HG03521 (cell line): ENCODE data around the gene PHC2.

Source experiments
- ATAC-seq: cut with Tn5 transposase; IDR thresholded peaks from one replicate; pipeline ENCODE4 v1.9.1; 2021; ENCODE audit warnings: mild to moderate bottlenecking, moderate library complexity; ENCODE audit not compliant: unreplicated experiment

PHC2 gene

DNA sequence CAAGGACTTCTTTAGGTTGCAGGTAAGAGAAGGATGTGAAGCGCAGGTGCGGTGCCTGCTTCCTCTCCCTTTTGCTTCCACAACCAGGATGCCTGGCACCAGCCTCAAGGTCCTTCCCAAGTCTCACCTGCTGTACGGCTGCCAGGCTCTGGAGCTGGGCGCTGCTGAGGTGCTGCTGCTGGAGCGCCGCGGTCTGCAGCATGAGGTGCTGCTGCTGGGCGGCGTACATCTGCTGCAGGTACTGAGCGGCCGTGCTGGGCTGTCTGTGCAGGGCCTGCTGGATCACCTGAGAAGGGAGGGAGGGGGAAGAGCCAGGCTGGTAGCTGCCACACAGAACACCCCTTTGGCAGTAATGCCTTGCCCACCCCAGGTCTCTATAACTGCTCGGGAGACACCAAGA, 58.7 kb downstream of the PHC2 start:
- no peak for ATAC-seq

DNA sequence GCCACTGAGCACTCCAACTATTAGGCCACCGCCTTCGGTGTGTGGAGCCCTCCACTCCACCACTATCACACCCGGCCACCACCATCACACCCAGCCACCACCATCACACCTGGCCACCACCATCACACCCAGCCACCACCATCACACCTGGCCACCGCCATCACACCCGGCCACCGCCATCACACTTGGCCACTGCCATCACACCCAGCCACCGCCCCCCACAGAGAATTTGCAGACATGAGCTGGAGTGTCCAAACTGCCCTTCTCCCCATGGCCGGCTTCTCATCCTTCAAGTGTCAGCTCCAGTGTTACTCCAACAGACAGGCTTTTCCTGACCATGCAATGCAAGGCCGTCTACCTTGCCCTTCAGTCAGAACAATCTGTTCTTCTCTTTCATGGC, 59.6 kb downstream of the PHC2 start:
- ATAC-seq: no peak

DNA sequence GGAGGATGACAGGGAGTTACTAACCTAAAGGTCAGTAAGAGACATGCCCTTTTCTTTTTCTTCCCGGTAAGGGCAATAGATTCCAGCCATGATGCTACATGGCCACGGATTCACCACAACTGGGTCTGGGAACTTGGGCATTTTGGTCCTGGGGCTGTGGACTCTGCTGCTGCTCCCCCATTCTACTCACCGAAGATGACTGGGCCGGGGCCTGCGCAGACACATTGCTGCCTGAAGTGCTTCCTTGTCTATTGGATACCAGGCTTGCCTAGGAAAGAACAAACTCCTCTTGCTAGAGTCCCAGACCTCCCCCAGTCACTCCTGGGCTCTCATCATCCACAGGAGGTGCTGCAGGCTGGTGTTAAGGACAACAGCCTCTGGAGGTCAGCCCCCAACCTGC, 60.1 kb downstream of the PHC2 start:
- no peak for ATAC-seq

DNA sequence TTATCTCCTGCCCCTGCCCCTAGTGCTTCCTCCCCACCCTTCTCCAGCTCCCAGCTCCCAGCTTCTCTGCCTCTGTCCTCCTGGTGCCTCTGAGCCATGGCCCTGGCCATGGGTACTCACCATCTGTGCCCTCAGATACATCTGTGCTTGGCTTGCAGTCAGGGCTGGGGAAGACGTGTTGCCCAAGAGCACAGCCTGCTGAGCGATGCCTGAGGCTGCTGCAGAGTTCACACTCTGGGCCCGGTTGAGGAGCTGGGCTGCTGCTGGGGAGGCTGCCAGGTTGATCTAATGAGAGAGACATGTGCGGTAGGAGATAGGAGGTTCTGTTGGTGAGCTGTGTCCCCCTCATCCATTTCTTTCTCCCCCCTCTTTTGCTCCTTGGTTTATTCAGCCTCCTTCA, 60.6 kb downstream of the PHC2 start:
- no peak for ATAC-seq

DNA sequence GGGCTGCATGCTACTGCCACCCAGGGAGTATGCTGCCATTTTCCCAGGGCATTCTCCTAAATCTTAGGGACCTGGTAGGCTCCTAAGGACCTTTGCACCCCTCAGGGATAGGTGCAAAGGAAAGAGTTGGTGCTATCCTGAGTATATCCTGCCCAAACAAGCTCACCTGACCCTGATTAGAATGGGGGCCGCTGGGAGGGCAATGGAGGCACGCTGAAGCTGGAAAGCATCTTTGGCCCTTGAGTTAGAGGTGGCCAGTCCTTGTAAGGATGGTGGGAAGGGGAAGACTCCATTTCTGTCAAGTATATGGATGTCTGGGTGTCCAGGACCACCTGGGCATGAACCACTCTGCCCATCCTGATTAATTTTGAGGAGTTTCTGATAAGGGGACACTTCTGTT, 61.1 kb downstream of the PHC2 start:
- no peak for ATAC-seq

DNA sequence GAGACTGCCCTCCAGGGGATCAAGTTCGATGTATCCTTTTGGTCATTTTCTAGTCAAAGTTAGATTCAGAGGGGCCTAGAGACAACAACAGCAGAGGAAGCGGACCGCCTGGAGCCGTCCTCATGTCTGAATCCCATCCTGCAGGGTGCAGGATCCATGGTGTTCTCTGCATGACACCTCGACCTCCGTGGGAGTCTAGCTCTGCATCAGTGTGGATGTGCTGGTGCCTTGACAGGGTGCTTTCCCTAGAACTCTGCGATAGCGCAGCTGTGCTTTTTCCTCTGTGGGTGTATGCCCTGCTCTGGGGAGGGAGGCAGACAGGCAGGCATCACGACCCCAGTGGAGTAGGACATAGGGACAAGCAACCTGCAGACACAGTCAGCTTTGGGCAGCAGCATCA, 61.8 kb downstream of the PHC2 start:
- ATAC-seq: no peak

DNA sequence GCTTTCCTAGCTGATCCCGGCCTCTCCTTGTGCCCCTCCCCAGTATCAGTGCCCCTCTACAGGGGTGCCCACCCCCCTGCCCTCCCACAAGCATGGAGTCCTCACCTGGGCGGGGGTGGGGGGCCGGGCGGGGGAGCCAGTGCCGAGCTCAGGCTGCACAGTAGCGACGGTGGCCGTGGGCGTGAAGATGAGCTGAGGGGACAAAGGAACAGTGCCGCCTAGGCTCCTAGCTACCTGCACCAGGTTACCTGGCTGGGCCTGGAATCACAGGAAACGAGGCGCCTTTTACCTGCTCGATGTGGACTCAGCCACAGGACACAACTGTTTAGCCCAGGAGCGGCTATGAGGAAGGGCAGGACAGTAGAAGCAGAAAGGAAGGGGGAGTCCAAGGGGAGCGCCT, 62.5 kb downstream of the PHC2 start:
- ATAC-seq: no peak

DNA sequence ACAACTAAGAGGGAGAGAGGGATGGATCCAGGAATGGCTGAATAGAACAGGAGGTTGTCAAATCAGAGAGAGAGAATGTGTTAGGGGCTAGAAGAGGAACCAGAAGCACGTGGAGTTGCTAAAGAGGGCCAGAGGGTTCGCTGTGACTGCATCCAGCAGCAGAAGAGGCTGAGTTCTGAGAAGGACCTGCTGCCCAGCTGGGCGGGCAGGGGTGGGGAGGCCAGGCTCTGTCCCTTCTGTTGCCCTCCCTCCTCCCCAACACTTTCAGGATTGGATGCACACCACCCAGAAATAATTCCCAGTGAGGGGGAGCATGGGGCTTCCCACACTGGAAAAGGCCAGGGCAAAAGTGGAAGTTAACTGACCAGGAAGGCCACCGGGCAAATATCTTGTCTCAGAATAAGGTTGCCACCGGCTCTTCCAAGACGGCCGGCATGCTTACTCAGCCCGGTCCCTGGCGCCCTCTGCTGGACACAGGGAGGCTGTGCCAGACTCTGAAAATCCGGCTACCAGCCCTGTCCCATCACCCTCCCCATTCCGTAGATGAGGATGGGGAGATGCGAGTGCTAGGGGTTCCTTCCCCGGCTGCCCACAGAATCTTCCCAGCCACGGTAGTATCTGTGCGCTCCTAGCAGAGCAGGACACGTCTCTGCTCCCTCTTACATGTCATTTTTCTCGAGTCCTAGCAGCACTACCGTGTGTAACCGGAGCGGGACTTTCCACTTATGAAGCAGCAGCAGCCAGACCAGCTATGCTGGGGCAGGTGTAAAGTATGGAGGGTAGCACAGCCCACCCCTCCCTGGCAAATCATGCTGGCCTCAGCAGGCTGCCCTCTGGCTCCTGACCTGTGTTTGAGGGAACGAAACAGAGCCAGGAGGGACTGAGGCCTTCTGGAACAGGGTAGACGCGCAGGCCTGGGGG, 63.1 kb downstream of the PHC2 start:
- no peak for ATAC-seq

DNA sequence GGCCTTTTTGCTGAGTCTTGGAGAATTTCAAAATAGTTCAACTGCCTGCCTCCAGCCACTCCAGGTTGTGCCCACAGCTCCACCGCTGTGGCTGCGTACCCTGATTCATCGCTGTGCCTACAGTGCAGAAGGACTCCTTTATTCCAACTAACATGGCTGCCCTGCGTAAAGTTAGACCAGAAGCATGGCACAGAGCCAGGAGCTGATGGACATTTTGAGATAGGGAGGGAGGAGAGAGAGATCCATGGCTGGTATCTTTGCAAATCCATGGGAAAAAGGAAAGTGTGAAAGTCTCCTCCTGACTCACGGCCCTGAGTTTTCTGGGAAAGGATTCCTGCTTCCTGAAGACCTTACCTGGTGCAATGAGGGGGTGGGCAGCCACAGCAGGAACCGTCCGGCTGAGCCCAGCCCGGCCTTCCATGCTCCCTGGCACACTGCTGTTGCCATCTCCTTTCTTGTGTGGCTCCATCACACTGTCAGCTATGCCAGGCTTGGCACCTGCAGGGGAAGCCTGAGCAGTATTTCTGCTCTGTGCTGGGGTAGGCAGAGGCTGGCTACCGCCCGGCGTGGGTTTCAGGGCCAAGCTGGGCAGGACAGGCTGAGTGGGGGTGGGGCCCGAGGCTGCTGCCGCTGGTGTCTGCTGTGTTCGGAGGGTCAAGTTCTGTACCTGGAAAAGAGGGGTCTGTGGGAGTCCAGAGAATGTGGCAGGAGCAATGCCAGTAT, 64.0 kb downstream of the PHC2 start:
- ATAC-seq: no peak

DNA sequence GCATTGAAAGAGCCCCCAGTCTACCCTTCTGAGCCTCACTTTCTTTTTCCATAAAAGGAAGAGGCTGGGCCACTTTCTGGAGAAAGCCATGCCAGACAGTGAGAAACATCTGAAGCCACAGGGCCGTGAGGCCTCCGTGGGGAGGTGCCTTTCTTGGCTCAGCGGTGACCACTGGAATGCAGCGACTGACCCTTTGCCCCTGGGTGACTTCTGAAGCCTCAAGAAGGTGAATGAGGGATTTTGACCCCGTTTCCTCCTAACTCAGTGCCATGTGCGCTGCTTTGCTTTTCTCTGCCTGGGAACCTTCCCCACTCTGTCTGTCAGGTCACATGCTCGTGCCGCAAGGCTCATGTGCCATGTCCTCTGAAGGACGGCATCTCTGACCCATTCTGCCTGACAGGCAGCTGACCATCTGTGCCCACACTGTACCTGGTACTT, 65.3 kb downstream of the PHC2 start:
- no peak for ATAC-seq

DNA sequence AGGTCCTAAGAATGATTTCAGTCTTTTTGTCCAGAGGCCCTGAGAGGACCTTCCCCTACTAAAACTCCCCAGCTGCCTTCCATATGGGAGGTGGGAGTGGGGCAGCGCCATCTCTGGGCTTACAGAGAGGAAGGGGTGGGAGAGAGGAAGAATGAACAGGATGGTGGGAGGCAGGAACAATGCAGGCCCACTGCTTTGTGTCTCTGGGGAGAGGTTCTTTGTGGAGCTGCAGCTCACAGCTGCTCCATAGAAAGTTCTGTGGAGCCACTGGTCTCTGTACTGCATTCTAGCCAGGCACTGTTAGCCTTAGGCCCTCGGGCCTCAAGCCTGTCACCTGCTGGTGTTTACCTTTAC, 66.4 kb downstream of the PHC2 start:
- ATAC-seq: no peak

DNA sequence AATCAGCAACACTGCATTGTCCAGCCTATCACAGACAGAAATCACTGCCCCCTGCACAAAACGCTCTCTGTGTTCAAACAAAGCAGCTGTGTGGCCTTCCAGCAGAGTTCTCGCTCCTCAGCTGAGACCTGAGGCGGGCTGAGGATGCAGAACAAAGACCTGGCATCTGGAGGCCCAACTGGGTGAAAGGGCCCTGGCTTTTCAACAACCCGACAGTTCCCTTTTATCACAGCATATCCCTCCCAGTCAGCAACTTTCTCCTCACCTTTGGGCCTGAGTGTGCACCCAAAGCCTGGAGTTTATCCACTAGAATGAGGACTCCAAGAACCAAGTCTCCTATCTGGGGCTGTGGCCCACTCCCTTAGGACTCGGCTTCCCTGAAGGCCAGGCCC, 67.4 kb downstream of the PHC2 start:
- ATAC-seq: no peak

DNA sequence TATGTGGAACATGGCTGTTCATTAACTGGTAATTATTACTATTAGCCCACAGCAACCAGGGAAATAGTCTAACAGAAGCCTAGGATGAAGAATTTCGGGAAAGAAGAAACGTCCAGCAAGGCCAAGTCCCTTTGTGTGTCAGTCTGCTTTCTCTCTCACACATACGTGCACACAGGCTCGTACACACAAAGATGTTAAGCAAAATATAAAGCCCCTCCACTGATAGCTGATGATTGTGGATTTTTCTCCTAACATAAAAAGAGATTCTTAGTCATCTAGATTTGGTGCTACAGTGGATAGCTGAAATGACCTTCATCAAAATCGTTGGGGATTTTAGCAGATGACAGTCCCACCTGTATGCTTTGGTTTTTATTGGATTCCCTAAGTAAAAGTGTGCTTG, 67.9 kb downstream of the PHC2 start:
- no peak for ATAC-seq

DNA sequence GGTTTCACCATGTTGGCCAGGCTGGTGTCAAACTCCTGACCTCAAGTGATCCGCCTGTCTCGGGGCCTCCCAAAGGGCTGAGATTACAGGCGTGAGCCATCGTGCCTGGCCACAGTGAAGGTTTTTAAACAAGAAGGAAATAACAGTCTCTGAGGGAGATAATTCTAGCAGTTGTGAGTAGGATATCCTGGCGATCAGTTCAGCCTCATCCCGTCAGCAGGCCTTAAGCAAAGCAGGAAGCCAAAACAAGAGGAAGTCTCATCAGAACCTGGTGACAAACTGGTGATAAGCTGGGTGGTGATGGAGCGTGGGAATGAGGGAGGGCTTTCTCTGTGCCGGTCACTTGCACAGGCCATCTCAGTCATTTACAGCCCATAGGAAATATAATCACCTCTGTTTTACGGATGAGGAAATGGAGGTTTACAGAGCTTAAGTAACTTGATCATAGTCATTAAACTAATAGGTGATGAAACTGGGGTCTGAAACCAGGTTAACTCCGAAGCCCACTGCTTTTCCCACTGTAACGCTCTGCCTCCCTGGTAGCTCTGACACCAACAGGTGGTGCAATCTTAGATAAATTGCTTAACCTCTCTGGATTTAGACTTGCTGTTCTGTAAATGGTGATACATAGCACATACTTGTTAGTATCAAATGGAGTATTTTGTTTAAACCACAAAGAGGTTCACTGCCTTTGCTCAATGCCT, 69.2 kb downstream of the PHC2 start:
- no peak for ATAC-seq

DNA sequence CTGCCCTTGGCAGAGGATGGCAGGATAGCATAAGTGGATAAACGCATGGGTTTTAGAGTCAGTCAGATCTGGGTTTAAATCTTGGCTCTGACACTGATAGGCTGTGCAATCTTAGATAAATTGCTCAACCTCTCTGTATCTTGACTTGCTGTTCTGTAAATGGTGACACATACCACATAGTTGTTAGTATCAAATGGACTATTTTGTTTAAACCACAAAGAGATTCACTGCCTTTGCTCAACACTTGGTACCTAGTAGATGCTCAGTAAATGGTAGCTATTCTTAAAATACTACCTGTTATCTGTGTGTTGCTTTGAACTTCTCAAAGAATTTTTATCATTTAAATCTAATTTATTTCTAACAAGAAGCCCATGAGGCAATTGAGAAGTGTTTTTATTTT, 70.5 kb downstream of the PHC2 start:
- ATAC-seq: no peak

DNA sequence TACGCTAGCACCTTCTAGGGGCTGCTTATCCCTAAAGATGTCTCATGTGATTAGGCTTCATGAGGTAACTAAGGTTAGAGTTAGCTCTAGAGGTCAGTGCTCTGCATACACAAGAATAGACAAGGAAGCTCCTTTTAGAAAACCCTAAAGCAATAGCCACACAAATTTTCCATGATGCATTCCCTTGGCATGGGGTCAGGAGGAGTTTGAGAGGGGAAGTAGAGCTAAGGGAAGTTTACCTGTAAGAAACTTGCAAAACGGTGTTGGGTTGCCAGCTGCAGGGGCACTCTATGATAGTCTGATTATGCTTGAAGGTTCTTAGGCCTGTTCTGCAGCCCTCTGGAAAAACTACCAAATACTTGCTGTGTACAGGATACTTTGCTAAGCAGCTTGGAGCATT, 71.0 kb downstream of the PHC2 start:
- ATAC-seq: no peak

DNA sequence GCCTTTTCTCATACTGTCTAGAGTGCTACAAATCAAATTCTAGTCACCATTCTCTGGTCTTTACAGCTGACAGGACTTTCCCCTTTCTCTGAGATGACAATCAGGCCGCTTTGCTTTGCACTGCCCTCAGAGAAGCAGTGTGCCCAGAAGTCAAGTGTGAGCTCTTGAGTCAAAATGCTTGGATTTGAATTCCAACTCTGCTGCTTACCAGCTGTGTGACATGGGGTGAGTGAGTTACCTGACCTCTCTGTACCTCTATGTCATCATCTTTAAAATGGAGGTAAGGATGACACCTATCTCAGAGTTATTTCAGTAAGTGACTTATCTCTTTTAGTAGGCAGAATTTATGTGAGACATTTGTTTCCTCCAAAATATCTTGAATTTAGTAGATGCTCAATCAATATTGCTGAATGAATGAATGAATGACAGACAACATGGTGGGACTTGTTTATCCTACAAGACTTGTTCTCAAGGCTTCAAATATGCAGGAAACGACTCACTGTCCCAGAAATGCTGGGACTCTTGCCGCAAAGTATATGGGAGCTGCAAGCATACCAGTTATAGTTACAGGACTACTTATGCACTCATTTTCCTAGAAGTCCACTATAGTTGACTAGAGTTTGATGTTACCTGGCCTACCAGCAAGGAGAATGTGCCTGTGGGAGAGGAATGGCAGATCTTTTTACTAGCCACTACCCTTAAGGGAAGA, 71.9 kb downstream of the PHC2 start:
- ATAC-seq: no peak

DNA sequence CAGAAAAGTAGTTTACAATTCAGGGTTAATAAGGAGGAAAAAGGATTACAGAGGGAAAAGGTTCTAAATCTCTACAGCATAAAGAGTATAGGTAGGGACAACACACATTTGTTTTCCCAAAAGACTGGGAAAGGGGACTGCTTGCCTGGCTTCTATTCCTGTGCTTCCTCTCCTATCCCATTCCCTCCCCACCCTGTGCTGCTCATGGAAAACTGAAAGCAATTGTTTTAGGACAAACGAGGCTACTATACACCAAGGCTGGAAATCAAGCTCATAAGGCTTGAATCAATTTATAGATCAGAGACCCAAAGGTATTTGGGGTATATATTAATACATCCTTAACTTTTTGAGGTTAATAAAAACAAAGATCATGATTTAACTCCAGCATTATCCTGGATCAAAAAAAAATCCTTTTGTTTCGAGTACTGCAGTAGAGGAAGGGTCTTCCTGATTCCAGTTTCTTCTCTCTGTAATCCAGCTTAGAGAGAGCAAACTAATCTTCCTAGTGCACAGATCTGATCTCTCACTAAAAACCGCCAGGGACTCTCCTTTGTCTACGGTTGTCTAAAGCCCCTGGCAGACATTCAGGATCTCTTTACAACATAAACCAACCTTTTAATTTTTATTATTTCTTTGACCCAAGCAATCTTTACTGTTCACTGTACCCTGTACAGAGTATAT, 72.6 kb downstream of the PHC2 start:
- no peak for ATAC-seq

DNA sequence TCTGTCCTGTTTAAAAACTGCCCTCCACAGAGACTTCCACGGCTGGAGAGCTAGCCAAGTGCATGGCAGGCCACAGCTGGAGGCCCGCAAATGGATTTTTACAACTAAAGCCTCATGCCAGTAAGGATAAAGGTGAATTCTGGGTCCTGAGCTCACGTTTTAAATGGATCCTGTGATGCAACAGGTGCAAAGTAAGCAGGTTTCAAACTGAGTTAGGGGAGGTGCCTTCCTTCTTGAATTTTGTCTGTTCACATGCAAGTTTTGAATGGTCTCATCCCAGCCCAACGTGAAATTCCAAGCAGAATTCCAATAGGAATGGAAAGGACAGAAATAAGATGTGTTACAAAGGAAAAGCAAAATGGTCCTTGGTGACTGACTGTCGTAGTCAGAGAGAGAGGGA, 73.8 kb downstream of the PHC2 start:
- ATAC-seq: no peak

DNA sequence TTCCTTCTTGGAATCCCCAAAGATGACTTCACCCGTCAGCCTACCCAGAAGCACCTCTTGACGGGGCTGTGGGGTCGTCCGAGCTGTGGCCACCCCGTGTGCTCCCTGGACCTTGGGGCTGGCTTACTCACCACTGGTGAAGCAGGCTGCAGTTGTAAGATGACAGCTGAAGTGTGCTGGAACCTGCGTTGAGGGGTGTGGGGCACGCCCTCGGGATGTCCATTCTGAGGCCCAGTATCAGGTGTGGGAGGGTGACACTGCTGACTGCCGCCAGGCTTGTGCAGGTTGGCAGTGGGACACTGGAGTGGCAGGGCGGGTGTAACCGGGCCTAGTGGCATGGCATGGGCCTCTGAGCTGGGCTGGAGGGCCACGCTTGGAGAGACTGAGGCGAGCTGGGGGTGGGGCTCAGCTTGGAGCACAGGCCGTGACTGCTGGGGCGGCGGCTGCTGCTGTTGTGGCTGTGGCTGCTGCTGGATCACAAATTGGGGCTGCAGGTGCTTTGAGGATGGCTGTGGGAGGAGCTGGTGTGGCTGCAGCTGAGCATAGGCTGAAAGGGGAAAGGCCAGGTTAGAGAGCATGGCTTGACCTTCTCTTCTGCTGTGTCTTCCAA, 76.1 kb downstream of the PHC2 start:
- no peak for ATAC-seq
